NCI-H187 treated with DMSO at 0.1 percent for 48 hours (cell line): ENCODE results near the gene NRXN3.

ENCODE experiments used
- DNase-seq: peaks from one replicate; lab custom pipeline; 2025; lab: John Stamatoyannopoulos, UW

NRXN3 gene

GRCh38 chr14:79475887-79476532 is 1305.8 kb downstream of the NRXN3 start:
- no peak for DNase-seq

- no peak for DNase-seq
These were observed 1306.4 kb downstream of the NRXN3 start for GRCh38 chr14:79476552-79476951.

DNA sequence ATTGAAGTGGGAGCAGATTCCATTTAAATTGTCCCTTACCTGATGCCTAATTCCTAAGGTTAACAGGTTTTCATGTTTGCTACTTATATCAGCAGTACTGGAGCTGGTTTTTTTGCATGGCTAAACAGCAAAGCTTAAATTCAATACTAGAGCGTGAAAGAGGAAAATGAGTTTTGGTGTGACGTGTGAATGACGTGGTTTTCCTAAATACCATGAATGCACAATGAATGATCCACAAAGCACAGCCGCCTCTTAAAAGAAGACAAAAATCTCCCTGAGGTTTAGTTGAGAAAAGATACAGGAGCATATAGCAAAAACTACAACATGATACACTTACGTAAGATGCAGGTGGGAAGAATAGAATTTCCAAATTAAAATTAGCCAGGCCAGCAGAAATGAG is 1310.0 kb downstream of the NRXN3 start:
- no peak for DNase-seq

DNA sequence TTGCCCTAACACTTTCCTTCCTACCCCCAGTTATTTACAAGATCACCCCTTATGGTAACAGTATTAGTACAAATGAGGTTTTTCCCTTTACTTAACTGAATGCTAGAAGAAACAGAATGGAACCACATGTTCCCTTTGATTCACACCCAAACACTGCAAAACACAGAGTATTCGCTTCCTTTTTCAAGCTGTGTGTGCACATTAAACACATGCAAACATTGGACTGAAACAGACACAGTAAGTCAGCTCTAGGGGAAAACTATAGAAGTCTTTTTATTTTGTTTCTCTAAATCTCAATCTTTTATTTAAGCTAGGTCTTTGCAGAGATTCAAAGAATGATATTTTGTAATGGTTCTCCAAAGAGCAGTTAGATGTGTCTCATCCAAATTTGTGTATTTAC is 1312.7 kb downstream of the NRXN3 start:
- no peak for DNase-seq

DNA sequence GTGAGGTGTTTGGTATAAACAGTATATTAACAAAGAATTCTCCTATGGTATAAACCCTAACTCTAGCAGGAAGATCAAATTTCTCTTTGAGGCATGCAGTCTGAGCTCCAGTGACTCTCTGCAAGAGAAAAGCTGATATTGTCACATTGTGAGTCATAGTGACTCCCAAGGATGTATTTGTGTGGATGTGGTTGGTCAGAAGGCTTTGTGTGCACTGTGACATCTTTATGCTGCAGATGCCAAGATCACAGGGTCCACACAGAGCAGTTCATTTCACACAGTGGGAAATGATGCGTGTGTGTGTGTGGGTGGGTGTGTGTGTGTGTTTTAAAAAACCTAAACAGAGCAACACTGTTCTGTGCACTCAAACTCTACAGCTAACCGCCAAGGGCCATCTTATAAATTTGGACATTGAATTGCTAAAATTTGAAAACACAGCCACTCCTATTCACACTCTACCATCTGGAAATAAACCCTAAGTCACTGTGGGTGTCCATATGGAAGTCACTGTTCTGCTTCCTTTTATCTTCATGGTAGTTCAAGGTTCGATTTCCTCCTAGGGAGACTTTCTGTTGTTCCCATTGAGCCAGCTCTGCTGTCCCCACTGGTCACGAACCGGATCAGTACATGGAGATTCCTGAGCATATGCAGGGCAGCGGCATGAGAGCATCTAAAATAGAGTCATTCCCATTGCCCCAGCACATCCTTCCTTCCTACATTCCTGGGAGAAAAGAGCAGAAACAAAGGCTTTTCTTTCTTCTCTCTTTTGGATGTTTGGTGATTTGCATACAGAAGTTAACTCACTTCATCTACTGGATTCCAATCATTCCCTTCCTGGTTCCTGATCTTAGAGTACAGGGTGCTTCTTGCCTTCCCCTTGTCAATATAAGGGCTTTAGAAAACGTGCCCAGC is 1313.6 kb downstream of the NRXN3 start:
- DNase-seq = no peak

DNA sequence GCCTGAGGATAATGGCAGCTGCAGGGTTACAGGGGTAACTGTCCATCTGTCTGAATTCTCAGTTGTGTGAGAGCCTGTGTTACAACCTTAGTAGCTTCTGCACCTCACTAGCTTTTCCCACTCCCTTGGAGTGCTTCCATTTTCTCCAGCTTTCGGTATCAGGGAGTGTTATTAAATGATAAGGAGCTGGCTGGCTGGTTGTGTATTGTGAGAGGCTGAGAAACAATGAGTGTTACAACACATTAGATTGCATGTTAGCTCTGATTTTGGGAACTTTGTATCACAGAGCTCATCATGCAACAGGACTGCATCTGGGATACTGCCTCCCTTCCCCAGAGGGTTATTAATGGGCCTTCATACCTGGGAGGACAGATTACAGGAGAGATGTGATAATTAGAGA is 1317.5 kb downstream of the NRXN3 start:
- DNase-seq = no peak

DNA sequence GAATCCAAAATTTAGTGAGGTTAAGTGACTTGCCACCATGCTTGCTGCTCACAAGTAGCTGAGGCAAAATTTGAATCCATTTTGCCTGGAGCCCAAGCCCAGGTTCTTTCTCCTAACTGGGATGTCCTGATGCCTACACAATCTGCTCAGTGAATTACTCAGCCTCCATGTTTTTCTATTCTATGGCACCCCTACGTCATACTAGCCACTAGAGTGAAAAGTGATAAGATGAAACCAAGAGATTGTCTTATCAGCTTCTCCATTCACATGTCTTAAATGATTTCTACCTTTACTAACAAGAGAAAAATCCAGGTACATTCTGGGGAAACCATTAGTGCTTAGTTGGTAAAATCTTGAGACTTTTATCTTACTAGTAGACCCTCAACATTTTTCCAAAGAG is 1321.0 kb downstream of the NRXN3 start:
- no peak for DNase-seq

- DNase-seq = no peak
These were observed 1323.0 kb downstream of the NRXN3 start for GRCh38 chr14:79493081-79493645.

GRCh38 chr14:79496701-79497100 is 1326.5 kb downstream of the NRXN3 start:
- DNase-seq = no peak

- DNase-seq = no peak
These were observed 1330.3 kb downstream of the NRXN3 start for GRCh38 chr14:79500489-79500888.

DNA sequence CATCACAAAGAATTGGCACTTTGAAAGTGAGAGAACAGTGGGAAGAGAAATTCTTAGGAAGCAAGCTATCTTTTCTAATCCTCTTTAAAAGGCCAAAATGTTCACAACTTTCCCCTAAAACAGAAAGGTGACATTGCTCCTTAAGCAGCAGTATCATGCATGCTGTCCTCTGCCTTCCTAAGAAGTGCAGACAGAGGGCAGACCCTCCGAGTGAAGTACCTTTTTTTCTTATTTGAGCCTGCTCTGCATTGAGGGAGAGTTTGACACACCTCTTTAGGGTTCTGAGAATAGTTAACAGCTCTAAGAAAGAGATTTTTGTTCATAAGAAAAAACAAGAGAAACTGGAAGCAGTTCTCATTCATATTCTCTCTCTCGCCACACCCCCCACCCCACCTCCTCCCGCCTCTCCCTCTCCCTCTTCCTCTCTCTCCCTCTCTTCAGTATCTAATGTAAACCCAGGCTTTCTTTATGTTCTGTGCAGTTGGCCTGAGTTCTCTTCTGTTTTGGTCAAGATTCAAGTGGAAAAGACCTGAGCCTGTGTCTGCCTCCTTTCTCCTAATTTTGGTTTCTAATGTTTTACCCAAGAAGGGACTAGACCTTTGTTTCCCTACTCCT is 1332.1 kb downstream of the NRXN3 start:
- DNase-seq = no peak

DNA sequence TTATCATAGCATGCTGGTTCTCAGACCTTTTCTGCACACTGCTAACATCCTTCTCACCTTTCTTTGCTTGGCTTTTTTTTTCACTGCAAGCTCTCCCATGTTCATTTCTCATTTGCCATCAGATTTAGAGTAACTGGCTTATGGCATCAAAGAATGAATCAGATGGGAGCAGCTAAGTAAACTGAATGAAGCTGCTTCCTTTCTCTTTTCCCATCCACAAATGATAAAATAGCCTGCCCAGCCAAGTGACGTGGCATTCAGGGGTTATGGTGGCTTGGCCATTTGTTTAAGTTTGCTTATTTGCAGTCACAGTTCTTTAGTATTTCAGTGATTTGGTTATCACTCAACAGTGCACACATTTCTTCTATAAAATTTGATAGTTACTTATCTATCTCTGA is 1332.6 kb downstream of the NRXN3 start:
- DNase-seq = no peak

GRCh38 chr14:79510659-79511058 is 1340.5 kb downstream of the NRXN3 start:
- DNase-seq = no peak

GRCh38 chr14:79511146-79511545 is 1341.0 kb downstream of the NRXN3 start:
- DNase-seq = no peak

- no peak for DNase-seq
These were observed 1343.3 kb downstream of the NRXN3 start for GRCh38 chr14:79513446-79513845.

- DNase-seq = no peak
These were observed 1344.5 kb downstream of the NRXN3 start for GRCh38 chr14:79514700-79515099.

DNA sequence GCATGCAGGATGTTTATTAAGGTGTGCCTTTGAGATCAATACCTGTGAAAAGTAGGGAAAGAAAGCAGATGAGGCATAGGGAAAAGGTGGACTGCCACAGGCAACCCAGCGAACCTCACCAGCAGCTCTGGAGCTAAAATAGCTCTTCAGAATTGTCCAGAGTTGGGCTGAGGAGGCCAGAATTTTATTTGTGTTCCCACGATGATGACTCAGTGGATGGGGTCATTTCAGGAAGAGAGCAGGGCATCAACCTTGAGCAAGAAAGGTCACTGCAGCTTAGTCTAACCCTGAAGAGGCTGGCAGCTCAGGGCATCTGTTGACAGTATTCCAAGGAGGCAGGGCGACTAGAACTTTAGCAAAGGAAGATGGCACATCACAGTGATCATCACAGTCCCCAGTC is 1345.0 kb downstream of the NRXN3 start:
- no peak for DNase-seq

DNA sequence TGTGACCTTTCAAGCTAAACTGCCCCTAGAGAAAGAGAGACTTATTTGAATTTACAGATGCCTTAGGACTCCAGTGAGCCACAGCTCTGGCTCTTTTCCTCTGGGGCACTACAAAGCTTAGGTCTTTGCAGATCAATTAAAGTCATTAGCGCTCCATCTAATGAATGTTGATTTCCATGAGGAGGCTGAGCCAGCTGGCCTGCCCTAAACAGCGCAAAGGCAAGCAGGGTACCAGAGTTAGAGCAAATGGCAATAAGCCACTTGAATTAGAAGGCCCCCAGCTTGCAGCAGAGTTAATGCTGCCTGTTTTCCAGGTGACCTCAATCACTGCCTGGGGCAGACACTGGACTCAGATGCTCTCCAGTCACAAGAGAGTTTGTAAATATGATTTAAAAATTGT is 1345.8 kb downstream of the NRXN3 start:
- DNase-seq = no peak

DNA sequence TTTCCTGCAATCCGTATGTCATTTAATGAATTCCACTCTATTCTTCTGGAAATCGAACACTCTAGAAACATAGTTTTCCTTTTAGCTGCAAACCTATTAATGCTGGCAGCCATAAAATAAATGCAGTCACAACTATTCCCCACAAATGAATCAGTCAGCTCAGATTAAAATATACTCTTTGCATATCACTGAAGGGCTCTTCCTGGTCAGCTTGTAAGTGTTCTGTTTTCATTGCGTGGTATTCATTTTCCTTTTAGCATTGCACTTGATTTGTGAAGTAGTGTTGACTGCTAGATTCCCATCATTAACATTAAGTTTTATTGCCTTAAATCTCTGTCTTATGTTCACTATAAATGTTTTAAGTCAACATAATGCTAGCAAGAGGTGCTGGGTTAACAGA is 1355.2 kb downstream of the NRXN3 start:
- DNase-seq = peak; percentile 28

GRCh38 chr14:79528828-79529416 is 1358.7 kb downstream of the NRXN3 start:
- no peak for DNase-seq

DNA sequence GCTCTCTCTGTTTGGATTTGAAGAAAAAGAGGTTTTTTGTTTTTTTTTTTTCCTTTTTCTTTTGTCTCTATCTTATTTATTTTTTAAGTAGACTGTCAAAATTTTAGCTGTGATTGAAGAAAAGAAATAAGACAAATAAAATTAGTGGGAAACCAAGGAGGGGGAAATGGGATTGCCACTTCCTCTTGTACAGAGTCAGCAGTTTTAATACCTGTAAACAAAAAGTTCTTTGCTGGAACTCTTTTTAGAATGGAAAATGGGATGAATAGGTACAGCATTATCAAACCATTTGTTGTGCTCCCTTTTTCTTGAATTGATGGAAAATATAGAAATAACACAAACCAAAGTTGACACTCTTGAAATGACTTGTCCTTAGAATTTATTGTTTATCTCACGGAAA is 1360.4 kb downstream of the NRXN3 start:
- no peak for DNase-seq

DNA sequence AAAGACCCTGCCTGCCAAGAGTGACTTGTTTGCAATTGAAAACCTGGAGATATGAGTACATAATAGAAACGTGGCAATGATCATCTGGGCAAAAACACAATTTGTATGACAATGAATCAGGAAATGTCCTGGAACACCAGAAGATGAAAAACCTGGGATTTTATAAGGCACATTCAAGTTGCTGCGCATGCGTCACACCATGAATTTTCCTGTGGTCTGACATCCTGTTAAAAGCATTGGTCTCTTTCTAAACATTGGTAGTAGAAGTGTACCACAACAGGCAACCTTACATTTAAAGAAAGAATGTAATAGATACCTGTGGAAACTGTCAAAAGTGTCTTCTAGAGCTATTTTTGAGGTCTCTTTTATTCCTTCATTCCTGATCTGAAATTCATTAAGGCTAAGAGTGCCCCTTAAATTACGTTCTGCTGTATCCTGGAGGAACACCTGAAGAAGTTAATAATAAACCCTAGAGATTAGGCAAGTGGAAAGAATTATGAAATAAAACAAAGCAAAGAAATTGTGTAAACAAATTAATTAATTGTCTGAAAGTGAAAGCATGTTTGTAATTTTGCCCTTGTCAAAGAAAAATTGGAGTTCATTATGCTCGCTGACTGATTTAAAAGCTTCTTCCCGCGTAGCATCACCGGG is 1364.7 kb downstream of the NRXN3 start:
- DNase-seq = no peak
